Fibroblast of upper back skin (primary cell): ENCODE data around the gene ALOX5AP.

ENCODE experiments used
- DNase-seq: peaks from one replicate; pipeline ENCODE4 v3.0.0-alpha.2; 2013

Gene ALOX5AP

DNA sequence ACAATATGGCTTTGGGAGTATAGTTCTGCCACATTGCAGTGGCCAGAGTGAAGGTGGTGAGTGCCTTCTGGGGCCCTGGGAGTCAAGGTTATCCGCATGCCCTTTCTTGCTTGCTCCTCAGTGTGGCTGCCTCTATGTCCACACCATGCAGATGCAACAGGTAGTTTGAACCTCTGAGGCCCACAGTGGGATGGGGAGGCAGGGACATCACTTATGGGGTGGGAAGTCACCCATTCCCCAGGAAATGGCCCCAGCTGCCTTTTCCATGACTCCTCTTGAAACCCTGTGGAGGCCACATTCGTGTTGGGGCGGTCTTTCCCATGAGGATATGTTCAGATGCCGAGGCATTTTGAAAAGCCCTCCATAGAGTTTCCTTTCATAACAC lies 20.0 kb upstream of the ALOX5AP start:
- DNase-seq: no peak

DNA sequence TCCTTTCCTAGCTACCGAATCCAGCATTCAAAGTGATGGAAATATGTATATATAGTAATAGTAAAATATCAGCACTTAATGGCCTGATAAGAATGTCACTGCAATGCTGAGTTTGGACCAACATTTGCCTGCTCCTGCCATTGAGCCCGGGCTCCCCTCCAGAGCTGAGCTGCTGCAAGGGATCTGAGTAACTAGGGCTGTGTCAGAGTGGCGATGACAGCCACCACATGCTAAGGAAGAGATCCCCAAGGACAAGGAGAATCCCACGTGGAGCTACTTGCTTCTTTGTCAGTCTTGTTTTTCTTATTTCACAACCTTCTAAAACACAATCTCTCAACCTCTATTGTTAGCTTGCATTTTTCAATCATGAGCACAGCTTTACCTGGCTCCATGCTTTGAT lies 19.5 kb upstream of the ALOX5AP start:
- DNase-seq: no peak

DNA sequence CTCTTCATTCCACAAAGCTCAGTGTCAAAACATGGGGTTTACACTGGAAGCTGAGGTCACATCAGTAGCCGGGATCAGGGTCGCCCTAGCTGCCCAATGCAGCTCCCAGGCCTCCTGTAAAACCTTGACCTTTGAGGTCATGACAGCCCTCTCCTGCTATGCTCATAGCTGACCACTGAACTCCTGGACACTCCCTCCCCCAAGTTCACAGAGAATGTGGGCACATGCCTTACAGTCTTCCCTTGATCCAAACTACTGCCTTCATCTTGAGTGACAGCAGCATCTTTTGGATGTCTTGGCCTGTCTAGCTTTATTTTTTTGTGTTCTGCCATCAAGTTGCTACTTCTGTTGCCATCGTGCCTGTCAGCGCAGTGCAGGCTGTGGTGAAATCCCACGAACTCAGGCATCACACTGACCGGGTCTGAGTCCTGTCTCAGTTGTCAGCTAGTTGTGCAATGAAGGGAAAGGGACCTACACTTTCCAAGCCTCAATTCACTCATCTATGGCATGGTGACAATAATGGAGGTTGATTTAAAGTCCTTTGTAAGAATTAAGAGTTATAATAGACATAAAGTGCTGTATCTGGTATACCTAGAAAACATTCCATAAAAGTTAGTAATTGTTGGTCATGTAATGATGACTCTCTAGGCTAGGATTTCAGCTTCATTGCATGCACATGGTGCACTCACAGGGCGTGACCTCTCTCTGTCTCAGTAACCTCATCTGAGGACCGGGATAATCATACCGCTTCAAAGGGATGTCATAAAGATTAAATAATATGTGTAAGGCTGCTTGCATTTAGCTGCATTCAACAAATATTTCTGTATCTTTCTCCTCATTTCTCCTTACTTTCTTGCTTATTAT lies 16.4 kb upstream of the ALOX5AP start:
- peak; percentile 96 for DNase-seq

DNA sequence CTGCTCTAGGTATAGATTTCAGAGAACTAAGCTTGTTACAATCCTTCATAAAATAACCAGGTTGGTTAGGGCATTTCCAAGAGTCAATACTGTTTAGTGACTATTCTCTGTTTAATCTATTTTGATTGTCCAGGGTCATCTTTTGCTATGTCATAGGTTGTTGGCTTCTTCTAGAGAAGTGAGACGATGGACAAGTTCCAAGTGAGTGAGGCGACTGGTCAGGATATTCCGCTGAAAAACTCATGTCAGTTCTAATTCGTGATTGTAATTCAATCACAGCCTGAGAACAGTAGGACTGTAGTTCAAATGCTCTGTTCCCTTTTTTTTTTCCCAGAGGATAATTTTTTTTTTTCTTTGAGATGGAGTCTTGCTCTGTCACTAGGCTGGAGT lies 15.8 kb upstream of the ALOX5AP start:
- peak; percentile 41 for DNase-seq

DNA sequence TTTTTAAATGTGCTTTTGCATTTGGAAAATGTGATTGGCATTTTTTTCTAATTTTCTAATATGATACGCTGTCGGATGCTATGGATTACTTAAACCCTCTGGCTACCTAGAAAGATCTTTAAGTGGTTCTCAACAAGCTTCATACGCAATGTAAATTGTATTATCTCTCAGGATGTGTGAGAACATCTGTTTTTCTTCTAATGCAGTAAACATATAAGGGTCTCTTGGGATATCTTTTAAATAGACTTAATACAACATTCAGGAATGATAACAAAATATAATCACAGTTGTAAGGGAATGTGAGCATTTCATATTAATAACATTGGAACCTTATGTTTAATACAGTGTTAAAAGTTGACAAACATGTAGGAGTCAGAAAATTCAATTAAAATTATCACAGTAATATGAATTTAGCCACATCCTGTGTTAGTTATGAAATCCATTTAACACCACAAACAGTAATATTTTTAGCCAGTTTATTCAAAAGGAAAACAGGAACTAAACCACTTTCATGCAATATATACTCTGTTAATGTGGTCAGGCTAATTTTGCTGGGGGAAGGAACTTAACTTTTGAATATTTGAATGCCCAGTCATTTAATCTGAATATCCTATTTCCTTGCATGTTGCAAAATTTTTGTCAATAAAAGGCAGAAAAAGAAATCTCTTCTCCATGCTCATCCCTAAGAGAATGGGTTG lies 15.0 kb upstream of the ALOX5AP start:
- peak; percentile 51 for DNase-seq

DNA sequence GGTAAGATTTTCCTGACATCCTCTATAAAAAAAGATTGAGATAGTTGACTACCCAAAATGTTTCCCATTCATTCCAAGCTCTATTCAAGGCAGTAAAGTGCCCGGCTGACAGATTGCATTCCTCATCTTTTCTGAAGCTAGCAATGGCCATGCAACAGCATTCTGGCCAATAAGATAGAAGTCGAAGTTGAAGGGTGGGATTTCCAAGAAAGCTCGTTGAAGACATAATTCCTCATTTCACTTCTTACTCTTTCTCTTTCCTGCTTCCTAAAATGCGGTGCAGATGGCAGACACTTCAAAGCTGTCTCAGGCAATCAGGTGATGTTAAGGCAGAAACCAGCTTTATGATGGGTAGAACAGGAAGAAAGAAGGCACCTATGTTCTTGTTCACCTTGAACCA lies 13.4 kb upstream of the ALOX5AP start:
- DNase-seq: no peak

DNA sequence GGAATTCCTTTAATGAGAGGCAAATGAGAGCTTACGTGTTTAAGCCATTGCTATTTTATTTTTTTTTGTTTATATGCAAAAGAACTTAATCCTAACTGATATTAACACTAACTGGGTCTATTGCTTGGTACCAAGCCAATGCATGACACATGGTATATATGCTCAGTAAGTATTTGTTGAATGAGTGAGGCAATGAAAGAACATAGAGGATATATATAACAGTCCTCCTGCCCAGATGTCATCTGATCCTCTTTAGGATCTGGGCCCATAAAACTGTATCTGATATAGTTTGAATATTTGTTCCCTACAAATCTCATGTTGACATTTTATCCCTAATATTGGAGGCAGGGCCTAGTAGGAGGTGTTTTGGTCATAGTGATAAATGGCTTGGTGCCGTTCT lies 13.0 kb upstream of the ALOX5AP start:
- DNase-seq: peak; percentile 69

DNA sequence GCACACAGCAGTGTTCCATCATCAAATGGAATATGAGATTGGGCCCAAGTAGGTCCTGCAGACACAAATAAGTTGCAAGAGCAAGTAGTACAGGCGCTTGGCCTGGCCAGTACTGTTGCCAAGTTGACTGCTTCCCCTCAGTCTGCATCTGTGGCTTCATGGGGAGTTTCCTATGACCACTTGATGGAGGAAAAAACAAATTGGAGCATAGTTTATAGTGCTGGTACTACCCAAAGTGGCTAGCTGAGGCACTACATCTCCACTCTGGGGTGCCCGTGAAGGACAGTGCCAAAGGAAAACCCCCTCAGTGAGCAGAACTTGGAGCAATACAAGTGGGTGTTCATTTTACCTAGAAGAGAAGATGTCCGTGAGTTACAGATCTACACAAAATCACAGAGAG lies 10.6 kb upstream of the ALOX5AP start:
- DNase-seq: no peak

DNA sequence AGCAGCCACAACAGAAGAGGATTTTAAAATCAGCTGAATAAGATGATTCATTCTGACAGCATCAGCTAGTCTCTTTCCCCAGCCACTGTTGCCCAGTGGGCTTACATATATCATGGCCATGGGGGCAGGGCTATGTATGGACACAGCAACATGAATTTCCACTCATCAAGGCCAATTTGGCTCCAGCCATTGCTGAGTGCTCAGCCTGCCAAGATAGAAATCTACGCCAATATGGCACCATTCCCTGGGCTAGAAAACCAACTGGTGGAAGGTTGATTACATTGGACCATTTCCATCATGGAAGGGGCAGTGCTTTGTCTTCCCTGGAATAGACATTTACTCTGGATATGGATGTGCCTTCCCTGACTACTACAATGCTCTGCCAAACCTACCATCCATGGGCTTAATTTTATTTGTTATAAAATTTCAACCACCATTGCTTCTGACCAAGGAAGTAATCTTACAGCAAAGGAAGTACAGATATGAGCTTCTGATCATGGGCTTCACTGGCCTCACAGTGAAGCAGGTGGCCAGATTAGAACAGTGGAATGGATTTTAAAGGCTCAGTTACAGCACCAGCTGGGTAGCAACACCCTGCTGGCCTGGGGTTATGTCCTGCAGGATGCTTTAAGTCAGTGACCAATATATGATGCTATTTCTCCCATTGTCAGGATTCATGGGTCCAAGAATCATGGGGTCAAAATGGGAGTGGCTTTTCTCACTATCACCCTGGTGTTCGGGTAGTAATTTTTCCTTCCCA lies 9.8 kb upstream of the ALOX5AP start:
- DNase-seq: peak; percentile 78

DNA sequence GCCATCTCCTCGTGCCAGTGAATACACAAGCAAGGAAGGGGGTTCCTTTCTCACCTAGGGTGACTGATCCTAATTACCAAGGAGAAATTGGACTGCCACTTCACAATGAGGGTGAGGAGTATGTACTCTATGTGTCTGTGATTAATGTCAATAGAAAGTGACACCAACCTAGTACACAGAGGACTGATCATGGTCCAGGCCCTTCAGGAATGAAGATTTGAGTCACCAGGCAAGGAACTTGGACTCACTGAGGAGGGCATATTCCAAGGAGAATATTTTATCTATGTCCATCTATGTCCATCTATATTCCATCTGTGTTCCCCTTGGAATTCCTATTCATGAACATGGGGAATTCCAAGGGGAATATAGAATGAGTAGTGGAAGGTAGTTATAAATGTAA lies 9.2 kb upstream of the ALOX5AP start:
- DNase-seq: no peak

DNA sequence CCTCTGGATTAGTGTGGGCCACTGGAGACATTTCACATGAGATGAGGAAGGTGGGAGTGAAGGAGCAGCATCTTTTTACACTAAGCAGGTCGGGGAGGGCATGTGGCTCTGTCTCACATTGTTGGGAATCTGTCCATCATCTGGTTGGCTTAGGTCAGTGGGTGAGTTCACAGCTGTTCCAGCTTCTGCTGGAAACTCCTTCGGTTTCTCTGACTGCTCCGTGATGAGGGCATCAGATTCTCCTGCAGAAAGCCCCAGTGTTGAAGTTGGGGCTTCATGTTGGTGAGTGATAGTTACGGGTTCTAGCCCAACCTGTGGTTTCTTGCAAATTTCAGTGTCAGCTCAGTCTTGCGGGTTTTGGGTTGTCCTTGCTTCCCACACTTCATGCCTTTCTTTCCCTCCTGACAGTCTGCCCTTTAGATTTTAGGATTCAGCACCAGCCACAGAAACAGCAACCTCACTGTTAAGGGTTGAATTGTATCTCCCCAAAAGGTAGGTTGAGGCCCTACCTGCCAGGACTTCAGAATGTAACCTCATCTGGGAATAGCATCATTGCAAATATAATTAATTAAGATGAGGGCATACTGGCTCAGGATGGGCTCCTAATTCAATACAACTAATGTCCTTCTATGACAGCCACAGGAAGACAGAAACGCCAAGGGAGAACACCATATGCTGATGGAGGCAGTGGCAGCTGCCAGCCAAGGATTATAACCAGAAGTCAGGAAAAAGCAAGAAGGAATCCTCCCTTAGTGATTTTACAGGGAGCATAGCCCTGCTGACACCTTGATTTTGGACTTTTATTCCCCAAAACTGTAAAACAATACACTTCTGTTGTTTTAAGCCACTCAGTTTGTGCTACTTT lies 7.6 kb upstream of the ALOX5AP start:
- DNase-seq: no peak

DNA sequence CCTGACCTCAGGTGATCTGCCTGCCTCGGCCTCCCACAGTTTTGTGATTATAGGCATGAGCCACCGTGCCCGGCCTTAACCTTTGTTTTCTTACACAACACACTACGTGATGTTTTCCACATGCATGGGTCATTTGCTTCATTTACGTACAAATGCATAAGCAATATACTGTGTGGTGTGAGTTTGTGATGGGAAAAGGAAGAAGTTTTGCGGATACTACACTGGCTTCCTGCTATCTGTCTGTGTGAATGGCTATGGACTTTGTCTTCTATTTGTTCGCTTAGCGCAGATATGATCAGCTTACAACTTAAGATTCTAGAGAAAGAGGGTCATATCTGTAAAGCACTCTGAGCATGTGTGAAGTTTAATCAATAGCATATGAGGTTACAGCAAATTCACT lies 5.5 kb upstream of the ALOX5AP start:
- DNase-seq: no peak

DNA sequence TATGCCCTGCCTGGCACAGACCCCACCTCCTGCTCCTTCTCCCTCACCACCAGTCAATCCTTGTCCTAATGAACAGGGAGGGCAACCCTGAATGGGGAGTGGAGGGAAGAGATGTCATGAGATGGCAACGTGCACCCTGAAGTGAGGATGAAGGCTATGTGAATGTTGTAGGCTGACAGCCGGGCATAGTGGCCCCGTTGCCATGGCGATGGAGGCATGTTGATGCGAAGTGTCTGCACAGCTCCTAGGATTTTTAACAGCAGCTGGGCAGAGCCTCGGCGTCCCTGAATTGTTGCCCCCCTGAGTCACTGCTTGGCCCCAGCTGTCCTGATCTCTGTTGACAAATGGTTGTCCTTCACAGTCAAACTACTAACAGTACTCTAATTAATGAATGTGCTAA lies 4.8 kb upstream of the ALOX5AP start:
- DNase-seq: no peak

DNA sequence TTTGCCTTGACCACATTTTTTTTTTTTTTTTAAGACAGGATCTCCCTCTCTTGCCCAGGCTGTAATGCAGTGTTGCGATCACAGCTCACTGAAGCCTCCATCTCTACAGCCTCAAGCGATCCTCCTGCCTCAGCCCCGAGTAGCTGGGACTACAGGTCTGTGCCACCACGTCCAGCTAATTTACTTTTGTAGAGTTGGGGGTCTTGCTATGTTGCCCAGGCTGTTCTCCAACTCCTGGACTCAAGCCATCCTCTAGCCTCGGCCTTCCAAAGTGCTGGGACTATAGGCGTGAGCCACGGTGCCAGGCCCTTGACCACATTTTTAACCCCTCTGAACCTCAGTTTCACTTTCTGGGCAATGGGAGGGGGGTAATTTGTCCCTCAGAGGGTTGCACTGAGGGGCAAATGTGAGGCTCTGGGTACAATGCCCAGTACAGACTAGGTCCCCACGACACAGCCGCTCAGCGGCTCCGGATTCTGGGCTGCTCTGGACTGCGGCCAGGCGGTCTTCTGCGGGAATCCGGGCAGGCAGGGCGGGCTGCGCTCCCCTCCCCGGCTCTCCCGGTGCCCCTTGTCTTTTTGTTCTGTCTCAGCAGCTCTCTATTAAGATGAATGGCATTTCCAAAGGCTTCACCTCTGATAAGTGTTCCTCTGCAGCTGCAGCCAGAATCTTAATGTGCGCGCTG lies 3.8 kb upstream of the ALOX5AP start:
- no peak for DNase-seq

DNA sequence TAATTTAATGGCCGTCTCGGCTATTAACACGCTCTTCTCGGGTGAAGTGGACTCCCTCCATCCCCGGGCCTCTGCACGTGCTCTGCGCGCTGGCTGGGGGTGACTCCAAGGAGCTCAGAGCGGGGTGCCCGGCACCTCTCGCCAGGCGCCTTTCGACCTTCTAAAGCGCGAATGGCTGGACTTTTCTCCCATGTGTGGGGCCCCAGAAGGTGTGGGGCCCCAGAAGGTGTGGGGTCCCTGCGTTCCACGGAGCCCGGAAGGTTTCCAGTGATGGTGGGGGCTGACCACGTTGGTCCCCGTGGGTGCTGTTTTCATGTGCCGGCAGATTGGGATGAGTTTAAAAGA lies 3.3 kb upstream of the ALOX5AP start:
- DNase-seq: no peak

DNA sequence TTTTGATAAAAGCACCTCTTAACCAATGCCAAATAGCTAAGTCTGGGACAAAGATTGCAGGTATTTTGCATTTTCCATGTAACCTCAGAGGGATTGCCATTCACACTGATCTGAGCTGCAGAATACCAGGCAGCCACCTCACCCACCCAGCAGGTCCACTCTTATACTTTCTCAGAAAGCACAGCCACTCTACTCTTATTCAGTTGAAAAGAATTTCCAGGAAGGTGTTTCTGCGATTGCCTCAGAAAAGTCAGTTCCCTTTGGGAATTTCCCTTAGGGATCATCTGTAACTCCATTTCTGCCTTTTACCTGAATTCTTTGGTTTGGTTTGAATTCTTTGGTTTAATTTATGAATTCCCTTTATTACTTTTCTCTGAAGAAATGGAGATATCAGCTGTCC lies 904 bp upstream of the ALOX5AP start:
- DNase-seq: peak; percentile 95

DNA sequence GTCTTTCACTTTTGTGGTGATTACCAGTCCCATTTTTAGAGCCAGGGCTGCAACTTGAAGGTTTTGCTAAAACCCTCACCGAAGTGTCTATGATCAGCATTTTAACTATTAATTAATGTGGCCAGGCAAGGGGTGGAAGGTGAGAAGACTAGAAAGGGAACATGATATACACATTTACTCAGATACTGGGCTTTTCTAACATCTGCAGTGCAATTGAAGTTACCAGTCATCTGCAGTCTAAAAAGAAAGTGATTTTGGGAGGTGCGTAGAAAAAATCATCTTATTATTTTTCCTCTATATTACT lies 481 bp downstream of the ALOX5AP start:
- no peak for DNase-seq

DNA sequence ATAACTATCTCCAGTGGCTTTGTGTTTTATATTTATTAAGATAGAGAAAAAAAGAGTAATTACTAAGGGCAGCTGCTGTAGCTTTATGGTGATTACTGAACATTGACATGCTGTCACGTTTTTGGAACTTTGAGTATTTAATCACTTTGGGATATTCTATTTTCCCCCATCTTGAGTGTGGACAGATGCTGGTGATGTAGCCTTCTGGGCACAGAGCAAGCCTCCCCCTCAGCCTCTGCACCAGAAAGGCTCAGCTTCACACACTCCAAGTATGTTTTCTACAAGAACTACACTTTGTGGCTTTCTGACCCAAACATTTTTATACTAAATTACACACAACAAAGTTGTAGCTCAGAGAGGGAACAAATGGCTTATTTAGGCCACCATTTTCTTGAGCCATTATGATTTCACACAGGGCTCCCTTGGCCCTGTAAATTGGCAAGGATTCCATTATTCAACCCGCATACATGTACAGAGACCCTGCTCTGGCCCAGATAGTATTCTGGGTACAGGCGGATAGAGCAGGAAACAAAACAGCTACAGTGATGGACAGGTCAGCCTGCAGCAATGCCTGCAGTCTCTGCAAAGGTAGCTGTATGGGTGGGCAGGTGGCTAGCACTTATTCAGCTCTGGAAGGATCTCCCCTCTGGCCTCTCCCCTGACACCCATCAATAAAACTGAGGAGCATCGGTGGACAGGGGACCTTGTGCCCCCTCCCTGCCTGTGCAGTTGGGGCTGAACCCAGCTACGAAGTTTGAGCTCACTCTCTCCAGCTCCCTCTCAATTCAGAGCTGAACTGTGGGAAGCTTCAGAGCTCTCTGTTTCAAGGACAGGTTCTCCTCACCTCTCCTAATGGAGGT lies 1.3 kb downstream of the ALOX5AP start:
- no peak for DNase-seq

DNA sequence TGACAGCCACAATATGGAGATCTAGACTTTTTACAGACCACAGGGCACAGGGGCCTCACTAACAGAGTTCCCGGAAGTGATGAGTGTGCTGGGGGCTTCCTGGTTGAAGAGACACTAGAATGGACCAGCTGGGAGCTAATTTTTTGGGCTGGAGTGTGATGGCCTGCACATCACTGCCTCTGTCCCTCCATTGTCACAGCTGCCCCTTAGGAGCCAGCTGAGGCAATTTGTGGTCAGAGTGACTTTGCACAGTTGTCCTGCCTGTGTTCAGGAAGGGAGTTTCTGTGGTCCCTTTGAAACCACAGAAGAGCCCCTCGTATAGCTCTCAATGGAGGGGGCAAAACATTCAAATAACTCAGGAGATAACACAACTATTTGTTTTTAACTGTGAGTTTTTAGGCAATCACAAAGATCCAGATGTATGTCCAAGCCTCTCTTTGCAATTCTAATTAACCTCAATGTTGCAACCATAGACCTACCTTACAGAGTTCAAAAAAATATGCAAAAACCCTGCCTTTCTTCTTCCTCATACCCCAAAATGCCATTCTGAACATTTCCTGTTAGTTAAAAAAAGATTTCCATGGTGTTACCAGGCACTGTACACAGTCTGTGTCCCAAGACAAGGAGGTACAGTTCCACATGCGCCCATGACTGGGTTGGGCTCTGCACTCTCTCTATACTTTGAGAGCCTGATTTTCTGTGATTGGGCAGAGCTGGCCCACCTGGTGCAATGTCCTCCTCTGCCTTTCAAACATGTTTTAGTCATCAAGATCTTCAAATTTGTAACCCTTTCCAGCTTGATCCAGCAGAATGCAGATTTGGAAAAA lies 2.4 kb downstream of the ALOX5AP start:
- no peak for DNase-seq

DNA sequence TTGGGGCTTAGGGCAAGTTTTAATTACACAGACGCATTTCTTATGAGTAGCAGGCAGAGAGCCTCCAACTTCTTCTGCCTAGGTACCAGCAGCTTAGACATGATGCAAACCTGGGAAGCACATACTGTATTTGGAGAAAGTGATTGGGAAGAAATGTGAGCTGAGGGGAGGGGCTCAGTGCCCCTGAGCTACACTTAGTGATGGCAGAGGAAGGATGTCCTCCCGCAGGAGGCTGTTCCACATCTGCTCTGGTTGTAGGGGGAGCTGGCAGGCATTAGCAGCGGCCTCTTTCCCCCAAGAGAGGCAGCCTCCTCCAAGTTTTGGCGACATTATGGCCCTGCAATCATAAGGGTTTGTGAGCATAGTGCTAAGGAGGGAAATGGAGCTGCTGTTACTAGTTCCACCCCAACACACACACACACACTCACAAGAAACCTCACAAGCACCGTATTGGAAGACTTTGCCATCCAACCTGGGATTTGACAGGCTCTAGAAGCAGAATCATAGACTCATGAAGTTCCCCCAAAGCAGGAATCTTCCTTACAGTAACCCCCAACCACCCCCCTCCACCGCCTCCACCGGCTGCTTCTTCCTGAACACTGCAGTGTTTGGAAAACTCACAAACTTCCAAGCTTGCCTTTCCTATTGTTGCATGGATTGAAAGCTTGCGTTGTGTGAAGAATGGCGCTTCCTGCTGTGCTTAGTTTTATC lies 3.3 kb downstream of the ALOX5AP start:
- DNase-seq: no peak
